GM06990 (cell line): ENCODE data around the gene COX7B2.

Experiments used
- DNase-seq: peaks from one replicate; pipeline ENCODE4 v3.0.0-alpha.2; 2011; ENCODE audit not compliant: insufficient read length; ENCODE audit errors: extremely low read depth
- H3K27me3 ChIP-seq: replicated peaks from 2 replicates; pipeline ENCODE4 v1.6.0; 2011; ENCODE audit warnings: low read length; ENCODE audit not compliant: control insufficient read depth, insufficient read depth
- H3K36me3 ChIP-seq: 2 replicates; pipeline ENCODE4 v1.5.1; 2011; ENCODE audit warnings: low read length; ENCODE audit not compliant: control insufficient read depth, insufficient read depth
- H3K4me3 ChIP-seq: replicated peaks from 2 replicates; pipeline ENCODE4 v1.5.1; 2011; ENCODE audit warnings: low read depth, mild to moderate bottlenecking, control low read depth, low read length
- TF ChIP-seq, protein P1 (sequence below): IDR thresholded peaks from 2 replicates; pipeline ENCODE4 v1.5.1; 2011; ENCODE audit warnings: low read length, control low read depth, mild to moderate bottlenecking, inconsistent platforms; ENCODE audit not compliant: insufficient read depth, poor library complexity, severe bottlenecking

COX7B2 gene

DNA sequence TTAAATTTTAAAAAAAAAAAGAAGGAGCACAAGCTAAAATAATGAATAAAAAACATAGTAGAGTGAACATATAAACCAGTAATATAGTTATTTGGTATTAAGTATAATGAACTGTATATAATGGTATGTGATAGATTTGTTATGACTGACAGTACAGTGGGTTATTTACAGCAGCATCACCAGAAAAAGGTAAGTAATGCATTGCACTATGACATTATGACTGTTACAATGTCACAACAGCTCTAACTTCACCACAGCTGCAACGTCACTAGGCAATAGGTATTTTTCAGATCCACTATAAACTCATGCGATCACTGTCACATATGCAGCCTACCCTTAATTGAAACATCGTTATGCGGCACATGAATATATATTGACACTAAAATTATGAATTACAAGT, 72.5 kb downstream of the COX7B2 start:
- TF ChIP-seq, protein P1, sequence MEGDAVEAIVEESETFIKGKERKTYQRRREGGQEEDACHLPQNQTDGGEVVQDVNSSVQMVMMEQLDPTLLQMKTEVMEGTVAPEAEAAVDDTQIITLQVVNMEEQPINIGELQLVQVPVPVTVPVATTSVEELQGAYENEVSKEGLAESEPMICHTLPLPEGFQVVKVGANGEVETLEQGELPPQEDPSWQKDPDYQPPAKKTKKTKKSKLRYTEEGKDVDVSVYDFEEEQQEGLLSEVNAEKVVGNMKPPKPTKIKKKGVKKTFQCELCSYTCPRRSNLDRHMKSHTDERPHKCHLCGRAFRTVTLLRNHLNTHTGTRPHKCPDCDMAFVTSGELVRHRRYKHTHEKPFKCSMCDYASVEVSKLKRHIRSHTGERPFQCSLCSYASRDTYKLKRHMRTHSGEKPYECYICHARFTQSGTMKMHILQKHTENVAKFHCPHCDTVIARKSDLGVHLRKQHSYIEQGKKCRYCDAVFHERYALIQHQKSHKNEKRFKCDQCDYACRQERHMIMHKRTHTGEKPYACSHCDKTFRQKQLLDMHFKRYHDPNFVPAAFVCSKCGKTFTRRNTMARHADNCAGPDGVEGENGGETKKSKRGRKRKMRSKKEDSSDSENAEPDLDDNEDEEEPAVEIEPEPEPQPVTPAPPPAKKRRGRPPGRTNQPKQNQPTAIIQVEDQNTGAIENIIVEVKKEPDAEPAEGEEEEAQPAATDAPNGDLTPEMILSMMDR: no peak
- DNase-seq: no peak
- Histone ChIP-seq H3K4me3 (no peak overlapping the region), H3K36me3 (no peaks in the 10 kb centered on the region), H3K27me3 (no peaks in the 10 kb centered on the region)

DNA sequence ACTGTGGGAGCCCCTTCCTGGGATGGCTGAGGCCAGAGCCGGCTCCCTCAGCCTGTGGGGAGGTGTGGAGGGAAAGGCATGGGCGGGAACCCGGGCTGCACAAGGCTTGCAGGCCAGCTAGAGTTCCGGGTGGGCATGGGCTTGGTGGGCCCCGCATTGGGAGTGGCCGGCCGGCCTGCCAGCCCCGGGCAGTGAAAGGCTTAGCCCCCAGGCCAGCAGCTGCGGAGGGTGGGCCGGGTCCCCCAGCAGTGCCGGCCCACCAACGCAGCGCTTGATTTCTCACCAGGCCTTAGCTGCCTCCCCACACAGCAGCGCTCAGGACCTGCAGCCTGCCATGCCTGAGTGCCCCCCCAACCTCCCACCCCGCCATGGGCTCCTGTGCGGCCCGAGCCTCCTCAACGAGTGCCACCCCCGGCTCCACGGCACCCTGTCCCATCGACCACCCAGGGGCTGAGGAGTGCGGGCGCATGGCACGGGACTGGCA, 78.0 kb downstream of the COX7B2 start:
- DNase-seq: no peak
- TF ChIP-seq, protein P1: no peak
- Histone ChIP-seq H3K36me3 (no peaks in the 10 kb centered on the region), H3K27me3 (no peaks in the 10 kb centered on the region), H3K4me3 (no peak overlapping the region)

DNA sequence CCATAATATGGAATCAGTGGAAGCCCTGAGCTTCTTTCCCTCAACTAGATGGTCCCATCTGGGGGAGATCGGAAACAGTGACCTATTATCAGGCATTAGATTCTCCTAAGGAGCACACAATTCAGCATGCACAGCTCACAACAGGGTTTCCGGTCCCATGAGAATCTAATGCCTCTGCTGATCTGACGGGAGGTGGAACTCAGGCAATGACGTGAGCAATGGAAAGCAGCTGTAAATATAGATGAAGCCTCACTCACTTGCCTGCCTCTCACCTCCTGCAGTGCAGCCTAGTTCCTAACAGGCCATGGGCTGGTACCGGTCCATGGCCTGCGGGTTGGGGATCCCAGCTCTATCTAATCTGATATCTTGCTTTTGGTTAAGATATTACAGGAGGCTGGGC, 88.9 kb downstream of the COX7B2 start:
- no peak for DNase-seq
- no peaks in the 10 kb centered on the region for H3K36me3 ChIP-seq
- no peaks in the 10 kb centered on the region for H3K27me3 ChIP-seq
- H3K4me3 ChIP-seq: no peak overlapping the region
- TF ChIP-seq, protein P1: no peak

DNA sequence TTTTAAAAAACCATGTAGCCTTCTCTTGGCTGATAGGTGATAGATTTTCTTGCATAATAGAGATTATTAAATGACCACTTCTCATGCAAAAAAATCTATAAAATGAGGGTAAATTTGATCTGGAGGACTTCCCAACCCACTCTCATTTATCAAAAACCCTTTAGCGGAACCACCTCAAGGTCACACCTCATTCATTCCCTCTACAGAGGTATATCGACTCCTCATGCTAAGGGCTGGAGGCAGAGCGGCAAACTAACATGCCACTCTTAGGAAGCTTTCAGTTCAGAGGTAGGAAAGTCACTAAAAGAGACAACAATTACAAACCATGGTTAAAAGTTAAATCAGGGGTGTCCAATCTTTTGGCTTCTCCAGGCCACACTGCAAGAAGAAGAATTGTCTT, 90.0 kb downstream of the COX7B2 start:
- TF ChIP-seq, protein P1: no peak
- H3K27me3 ChIP-seq: no peaks in the 10 kb centered on the region
- H3K36me3 ChIP-seq: no peaks in the 10 kb centered on the region
- DNase-seq: no peak
- no peak overlapping the region for H3K4me3 ChIP-seq

DNA sequence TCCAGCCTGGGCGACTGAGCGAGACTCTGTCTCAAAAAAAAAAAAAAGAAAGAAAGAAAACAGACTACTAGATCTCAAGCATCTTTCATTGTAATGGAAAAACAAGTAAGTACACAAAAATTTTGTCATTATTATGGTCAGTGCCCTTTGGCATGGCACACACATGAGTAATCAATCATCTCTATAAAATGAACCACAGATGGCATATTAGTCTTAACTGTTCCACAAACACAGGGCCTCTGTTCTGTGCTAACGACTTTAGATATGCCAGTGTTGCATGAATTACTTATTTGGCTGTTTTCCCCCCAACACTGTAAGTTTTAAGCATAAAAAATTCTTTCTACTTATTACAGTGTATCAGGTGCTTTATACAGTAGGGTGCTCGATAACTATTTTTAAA, 90.4 kb downstream of the COX7B2 start:
- no peak for DNase-seq
- H3K4me3 ChIP-seq: no peak overlapping the region
- TF ChIP-seq, protein P1: no peak
- H3K36me3 ChIP-seq: no peaks in the 10 kb centered on the region
- no peaks in the 10 kb centered on the region for H3K27me3 ChIP-seq

DNA sequence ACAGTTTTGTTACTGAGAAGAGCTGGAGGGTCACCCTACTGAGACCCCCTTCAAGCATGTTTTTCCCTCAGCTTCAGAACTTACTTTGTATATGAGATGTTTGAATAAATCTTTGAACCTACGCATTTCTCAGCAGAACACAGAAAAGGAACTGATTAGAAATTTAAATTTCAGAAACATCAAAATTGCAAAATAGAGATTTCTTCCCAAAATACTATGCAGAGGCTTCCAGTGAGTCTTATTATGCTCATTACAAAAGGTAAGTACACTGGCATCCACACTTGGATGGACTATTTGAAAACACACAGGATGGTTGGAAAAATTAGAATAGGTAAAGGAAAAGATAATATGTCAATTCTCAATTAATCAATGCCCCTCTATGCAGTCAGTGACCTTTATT, 91.2 kb downstream of the COX7B2 start:
- H3K4me3 ChIP-seq: no peak overlapping the region

More for the DNA sequence above, 91.2 kb downstream of the COX7B2 start:
- Histone ChIP-seq H3K27me3 (no peaks in the 10 kb centered on the region), H3K36me3 (no peaks in the 10 kb centered on the region)
- TF ChIP-seq, protein P1: no peak
- DNase-seq: no peak
